Endothelial cell of umbilical vein (primary cell): ENCODE results near the gene TCERG1L. TPM values are rescaled to one million over a fixed set of nuclear protein-coding genes. Genes with fewer than 3 reads are reported as not detected.

Source experiments
- BruUV-seq: library from RNA; stranded (reverse); fragments of 400-500 nt; replicated peaks from 2 replicates; lab custom pipeline; 2021; lab: Mats Ljungman, UMichigan
- CTCF ChIA-PET: fragments of 300-600, 350-600 bp; sonication (Branson Sonifier 250); formaldehyde crosslinking; loops from one replicate; lab custom pipeline; 2021; ENCODE audit warnings: antibody characterized with exemption, inconsistent platforms; lab: Charles Lee
- POLR2A ChIA-PET: fragments of 300-600, 350-600 bp; sonication (Branson Sonifier 250); formaldehyde crosslinking; loops from one replicate; lab custom pipeline; 2021; ENCODE audit warnings: antibody characterized with exemption, inconsistent platforms; lab: Charles Lee
- DNase-seq: peaks from one replicate; pipeline ENCODE4 v3.0.0-alpha.2; 2011; ENCODE audit warnings: low read depth, low spot score
- FAIRE-seq: peaks from 2 replicates; lab custom pipeline; 2011; peaks lifted over from hg19 to GRCh38; lab: Jason Lieb, UNC
- H2AFZ ChIP-seq: 2 replicates; pipeline ENCODE4 v1.6.0; 2012; ENCODE audit warnings: low read depth, low read length, control low read depth, inconsistent platforms
- H3K27ac ChIP-seq: 2 replicates; pipeline ENCODE4 v1.5.1; 2011; ENCODE audit warnings: low read depth, mild to moderate bottlenecking, control low read depth, low read length, moderate library complexity; ENCODE audit not compliant: insufficient read depth
- H3K27me3 ChIP-seq, 2 experiments: 2 replicates each; pipeline versions ENCODE4 v1.6.0 to v1.6.1; 2011; ENCODE audit warnings: low read length in 2 of 2, mixed read lengths in 1 of 2; ENCODE audit not compliant: control insufficient read depth in 2 of 2, insufficient read depth in 2 of 2
- H3K36me3 ChIP-seq, 2 experiments: 2 replicates in 1 of 2; 3 replicates in 1 of 2; pipeline ENCODE4 v1.5.1; 2011; ENCODE audit warnings: low read length in 2 of 2, mild to moderate bottlenecking in 1 of 2, moderate library complexity in 1 of 2; ENCODE audit not compliant: control insufficient read depth in 2 of 2, insufficient read depth in 2 of 2; ENCODE audit errors: extremely low read depth in 1 of 2
- H3K4me1 ChIP-seq: 3 replicates; pipeline ENCODE4 v1.5.1; 2011; ENCODE audit warnings: mild to moderate bottlenecking, low read length; ENCODE audit not compliant: control insufficient read depth, insufficient read depth; ENCODE audit errors: extremely low read depth
- H3K4me2 ChIP-seq: 2 replicates; pipeline ENCODE4 v1.6.1; 2011; ENCODE audit warnings: low read length, control low read depth, mixed read lengths; ENCODE audit not compliant: insufficient read depth
- H3K4me3 ChIP-seq, 3 experiments: fragments of 200-600 bp in 1 of 3; sonication (generic), shearing (Covaris generic) in 1 of 3; replicated peaks in 1 of 3; 2 replicates each; pipeline ENCODE4 v1.5.1; 2011 to 2016; ENCODE audit warnings: control low read depth in 3 of 3, low read length in 3 of 3, mild to moderate bottlenecking in 2 of 3, inconsistent platforms in 1 of 3, low read depth in 1 of 3, moderate library complexity in 1 of 3; ENCODE audit not compliant: insufficient read depth in 1 of 3
- H3K79me2 ChIP-seq: 2 replicates; pipeline ENCODE4 v1.6.0; 2012; ENCODE audit warnings: low read length, inconsistent platforms; ENCODE audit not compliant: control insufficient read depth, insufficient read depth
- H3K9ac ChIP-seq: replicated peaks from 2 replicates; pipeline ENCODE3; 2011; ENCODE audit warnings: low read length, control low read depth; ENCODE audit not compliant: insufficient read depth; ENCODE audit errors: extremely low read depth
- H3K9me1 ChIP-seq: replicated peaks from 3 replicates; pipeline ENCODE4 v1.6.0; 2011; ENCODE audit warnings: mild to moderate bottlenecking, low read length; ENCODE audit not compliant: control insufficient read depth, insufficient read depth; ENCODE audit errors: extremely low read depth
- H3K9me3 ChIP-seq: replicated peaks from 2 replicates; pipeline ENCODE4 v1.5.1; 2012; ENCODE audit warnings: low read length, inconsistent platforms; ENCODE audit not compliant: control insufficient read depth, insufficient read depth
- H4K20me1 ChIP-seq: replicated peaks from 2 replicates; pipeline ENCODE3; 2011; ENCODE audit warnings: mild to moderate bottlenecking, low read length; ENCODE audit not compliant: control insufficient read depth, insufficient read depth; ENCODE audit errors: extremely low read depth
- EZH2 ChIP-seq: IDR thresholded peaks from 2 replicates; pipeline ENCODE4 v1.6.1; 2012; ENCODE audit warnings: borderline replicate concordance, low read depth, mild to moderate bottlenecking, moderate library complexity, low read length, inconsistent platforms; ENCODE audit not compliant: severe bottlenecking
- FOS ChIP-seq: IDR thresholded peaks from 2 replicates; pipeline ENCODE4 v1.6.1; 2011; ENCODE audit warnings: mild to moderate bottlenecking, low read length, moderate library complexity, borderline replicate concordance; ENCODE audit not compliant: insufficient read depth
- GATA2 ChIP-seq: IDR thresholded peaks from 2 replicates; pipeline ENCODE4 v1.7.0; 2011; ENCODE audit warnings: low read depth, mild to moderate bottlenecking, moderate library complexity, mixed read lengths, low read length; ENCODE audit not compliant: insufficient read length, insufficient read depth
- JUN ChIP-seq: IDR thresholded peaks from 2 replicates; pipeline ENCODE4 v1.6.1; 2011; ENCODE audit warnings: borderline replicate concordance, low read depth; ENCODE audit not compliant: insufficient read length, insufficient read depth
- MYC ChIP-seq: IDR thresholded peaks from one replicate; pipeline ENCODE4 v1.6.1; 2011; ENCODE audit warnings: mild to moderate bottlenecking, low read depth, low read length
- POLR2A ChIP-seq: IDR thresholded peaks from 2 replicates; pipeline ENCODE4 v1.6.1; 2012; ENCODE audit warnings: low read depth, mild to moderate bottlenecking, control low read depth, low read length
- POLR2AphosphoS5 ChIP-seq: IDR thresholded peaks from 2 replicates; pipeline ENCODE4 v1.6.1; 2012; ENCODE audit warnings: low read depth, mild to moderate bottlenecking, control low read depth, low read length, moderate library complexity; ENCODE audit not compliant: insufficient read depth
- dilution Hi-C: fragments of 300-500 bp; cut with MboI; formaldehyde crosslinking; loops from one replicate; pipeline ENCODE4 v1.15.0; 2019; ENCODE audit warnings: low sequenced_read_pairs; ENCODE audit not compliant: extremely low pct_ligation_motif_present
- intact Hi-C: fragments of 100-400 bp; cut with micrococcal nuclease; formaldehyde crosslinking; loops from one replicate; pipeline ENCODE4 v1.10.0; 2022
- polyA plus RNA-seq, 4 experiments: library from polyadenylated mRNA; depleted of rRNA in 3 of 4; stranded (reverse) in 3 of 4; unstranded in 1 of 4; fragments of >200 nt; gene quantifications; 2 replicates each; pipeline versions ENCODE4 v1.2.1 to v1.2.3, GENCODE V29; 2011 to 2012; ENCODE audit warnings: missing spikeins in 1 of 4
- total RNA-seq: library from RNA; stranded (reverse); gene quantifications from 2 replicates; pipeline ENCODE4 v1.2.3, GENCODE V29; 2021
- TF ChIP-seq, protein P1 (sequence below), 2 donors: IDR thresholded peaks; 1 replicate in 1 of 2; 2 replicates in 1 of 2; pipeline ENCODE4 v1.5.1; 2011; ENCODE audit warnings: low read length in 2 of 2, mild to moderate bottlenecking in 2 of 2, moderate library complexity in 2 of 2, control low read depth in 1 of 2, inconsistent platforms in 1 of 2, low read depth in 1 of 2; ENCODE audit not compliant: insufficient read depth in 1 of 2; ENCODE audit errors: extremely low read depth in 1 of 2
- TF ChIP-seq, protein P2 (sequence below): IDR thresholded peaks from 2 replicates; pipeline ENCODE4 v1.6.1; 2011; ENCODE audit not compliant: insufficient read depth, insufficient read length

The TCERG1L gene
- total and polyA plus RNA-seq, 2 donors (not counting 3 experiments of a cell fraction or from before 2014, with no cell fraction given): not detected

DNA sequence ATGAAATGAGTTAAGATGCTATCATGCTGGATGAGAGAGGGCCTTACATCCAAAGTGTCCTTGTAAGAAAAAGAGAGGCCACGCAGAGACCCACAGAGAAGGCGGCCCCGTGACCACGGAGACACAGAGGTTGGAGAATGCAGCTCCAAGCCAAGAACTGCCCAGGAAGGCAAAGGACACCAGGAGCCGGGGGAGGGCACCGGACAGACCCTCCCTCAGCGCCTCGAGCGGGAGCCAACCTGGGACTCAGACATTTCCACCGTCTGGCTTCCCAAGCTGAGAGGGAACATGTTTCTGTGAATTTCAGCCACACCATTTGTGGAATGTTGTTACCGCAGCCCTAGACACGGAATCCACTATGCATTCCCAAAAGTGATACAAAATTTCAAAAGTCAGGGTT, 22.9 kb downstream of the TCERG1L start:
- CTCF ChIA-PET: no interaction called here
- no peak overlapping the region for H3K9ac ChIP-seq
- no peaks in the 10 kb centered on the region for H4K20me1 ChIP-seq
- H3K4me3 ChIP-seq: no peak overlapping the region
- no peak for FAIRE-seq
- no TSS peak for BruUV-seq
- H2AFZ ChIP-seq: no peak overlapping the region
- H3K79me2 ChIP-seq: no peaks in the 10 kb centered on the region
- TF ChIP-seq, protein P1, sequence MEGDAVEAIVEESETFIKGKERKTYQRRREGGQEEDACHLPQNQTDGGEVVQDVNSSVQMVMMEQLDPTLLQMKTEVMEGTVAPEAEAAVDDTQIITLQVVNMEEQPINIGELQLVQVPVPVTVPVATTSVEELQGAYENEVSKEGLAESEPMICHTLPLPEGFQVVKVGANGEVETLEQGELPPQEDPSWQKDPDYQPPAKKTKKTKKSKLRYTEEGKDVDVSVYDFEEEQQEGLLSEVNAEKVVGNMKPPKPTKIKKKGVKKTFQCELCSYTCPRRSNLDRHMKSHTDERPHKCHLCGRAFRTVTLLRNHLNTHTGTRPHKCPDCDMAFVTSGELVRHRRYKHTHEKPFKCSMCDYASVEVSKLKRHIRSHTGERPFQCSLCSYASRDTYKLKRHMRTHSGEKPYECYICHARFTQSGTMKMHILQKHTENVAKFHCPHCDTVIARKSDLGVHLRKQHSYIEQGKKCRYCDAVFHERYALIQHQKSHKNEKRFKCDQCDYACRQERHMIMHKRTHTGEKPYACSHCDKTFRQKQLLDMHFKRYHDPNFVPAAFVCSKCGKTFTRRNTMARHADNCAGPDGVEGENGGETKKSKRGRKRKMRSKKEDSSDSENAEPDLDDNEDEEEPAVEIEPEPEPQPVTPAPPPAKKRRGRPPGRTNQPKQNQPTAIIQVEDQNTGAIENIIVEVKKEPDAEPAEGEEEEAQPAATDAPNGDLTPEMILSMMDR (IDR thresholded peaks at IDR 0.05; ENCODE audit: extremely low read depth in 1 of 2, insufficient read depth in 1 of 2, low read depth in 1 of 2, low read length in 2 of 2): no peak
- TF ChIP-seq EZH2 (no peak), POLR2A (no peak)
- intact Hi-C loops: no loop called here
- no peak overlapping the region for H3K4me2 ChIP-seq
- no peaks in the 10 kb centered on the region for H3K36me3 ChIP-seq
- dilution Hi-C loops: no loop called here
- H3K27me3 ChIP-seq: no peaks in the 10 kb centered on the region
- POLR2A ChIA-PET: no interaction called here
- no peaks in the 10 kb centered on the region for H3K4me1 ChIP-seq
- H3K9me3 ChIP-seq: peaks cover 2% of the 10 kb centered on the region
- DNase-seq: no peak
- H3K27ac ChIP-seq: no peak overlapping the region
- H3K9me1 ChIP-seq: no peaks in the 10 kb centered on the region

- FAIRE-seq: no peak
- Histone ChIP-seq H3K9ac (no peak overlapping the region), H3K79me2 (no peaks in the 10 kb centered on the region), H3K9me1 (no peaks in the 10 kb centered on the region), H3K9me3 (peaks cover 2% of the 10 kb centered on the region), H3K4me1 (no peaks in the 10 kb centered on the region), H3K36me3 (no peaks in the 10 kb centered on the region), H3K4me3 (no peak overlapping the region), H3K4me2 (no peak overlapping the region), H3K27ac (no peak overlapping the region), H4K20me1 (no peaks in the 10 kb centered on the region), H2AFZ (no peak overlapping the region), H3K27me3 (no peaks in the 10 kb centered on the region)
- ChIA-PET POLR2A (no interaction called here), CTCF (no interaction called here)
- TF ChIP-seq, protein P2, sequence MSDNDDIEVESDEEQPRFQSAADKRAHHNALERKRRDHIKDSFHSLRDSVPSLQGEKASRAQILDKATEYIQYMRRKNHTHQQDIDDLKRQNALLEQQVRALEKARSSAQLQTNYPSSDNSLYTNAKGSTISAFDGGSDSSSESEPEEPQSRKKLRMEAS: no peak
- TF ChIP-seq POLR2A (no peak), POLR2AphosphoS5 (no peak), JUN (no peak), MYC (no peak), FOS (no peak), GATA2 (no peak), EZH2 (no peak)
- TF ChIP-seq, protein P1 (IDR thresholded peaks at IDR 0.05; ENCODE audit: extremely low read depth in 1 of 2, insufficient read depth in 1 of 2, low read depth in 1 of 2, low read length in 2 of 2): no peak
- intact Hi-C loops (no loop called here), dilution Hi-C loops (no loop called here)
- DNase-seq: no peak
- no TSS peak for BruUV-seq
Measured at GRCh38 chr10:131282961-131283360, 28.6 kb downstream of the TCERG1L start.
